ENCODE results near the gene USP25.

DNA sequence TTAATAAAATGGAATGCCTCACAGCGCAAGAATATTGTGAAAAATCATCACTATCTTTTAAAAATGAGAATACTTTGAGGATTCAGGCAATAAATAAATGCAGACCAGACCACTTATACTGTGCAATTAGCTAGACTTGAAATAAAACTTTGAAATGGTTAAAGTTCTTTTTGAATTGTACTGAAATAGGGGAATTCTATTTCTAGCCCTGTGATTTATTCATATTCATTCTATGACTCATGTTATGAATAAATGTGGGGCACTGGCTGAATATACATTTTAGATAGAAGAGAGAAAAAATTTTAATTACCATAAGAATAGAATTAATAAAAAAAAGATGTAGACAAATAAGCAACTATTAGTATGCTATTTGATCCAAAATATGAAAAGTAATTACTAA, 16.4 kb upstream of the USP25 start:
- TF ChIP-seq POLR2AphosphoS5 (IDR thresholded peaks at IDR 0.05; ENCODE audit: low read depth, low read length): no peak
- TF ChIP-seq, protein P1, sequence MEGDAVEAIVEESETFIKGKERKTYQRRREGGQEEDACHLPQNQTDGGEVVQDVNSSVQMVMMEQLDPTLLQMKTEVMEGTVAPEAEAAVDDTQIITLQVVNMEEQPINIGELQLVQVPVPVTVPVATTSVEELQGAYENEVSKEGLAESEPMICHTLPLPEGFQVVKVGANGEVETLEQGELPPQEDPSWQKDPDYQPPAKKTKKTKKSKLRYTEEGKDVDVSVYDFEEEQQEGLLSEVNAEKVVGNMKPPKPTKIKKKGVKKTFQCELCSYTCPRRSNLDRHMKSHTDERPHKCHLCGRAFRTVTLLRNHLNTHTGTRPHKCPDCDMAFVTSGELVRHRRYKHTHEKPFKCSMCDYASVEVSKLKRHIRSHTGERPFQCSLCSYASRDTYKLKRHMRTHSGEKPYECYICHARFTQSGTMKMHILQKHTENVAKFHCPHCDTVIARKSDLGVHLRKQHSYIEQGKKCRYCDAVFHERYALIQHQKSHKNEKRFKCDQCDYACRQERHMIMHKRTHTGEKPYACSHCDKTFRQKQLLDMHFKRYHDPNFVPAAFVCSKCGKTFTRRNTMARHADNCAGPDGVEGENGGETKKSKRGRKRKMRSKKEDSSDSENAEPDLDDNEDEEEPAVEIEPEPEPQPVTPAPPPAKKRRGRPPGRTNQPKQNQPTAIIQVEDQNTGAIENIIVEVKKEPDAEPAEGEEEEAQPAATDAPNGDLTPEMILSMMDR (IDR thresholded peaks at IDR 0.05): no peak
- TF ChIP-seq TCF7L2 (IDR thresholded peaks at IDR 0.05; ENCODE audit: low read depth, low read length): no peak
- TF ChIP-seq, protein P2, sequence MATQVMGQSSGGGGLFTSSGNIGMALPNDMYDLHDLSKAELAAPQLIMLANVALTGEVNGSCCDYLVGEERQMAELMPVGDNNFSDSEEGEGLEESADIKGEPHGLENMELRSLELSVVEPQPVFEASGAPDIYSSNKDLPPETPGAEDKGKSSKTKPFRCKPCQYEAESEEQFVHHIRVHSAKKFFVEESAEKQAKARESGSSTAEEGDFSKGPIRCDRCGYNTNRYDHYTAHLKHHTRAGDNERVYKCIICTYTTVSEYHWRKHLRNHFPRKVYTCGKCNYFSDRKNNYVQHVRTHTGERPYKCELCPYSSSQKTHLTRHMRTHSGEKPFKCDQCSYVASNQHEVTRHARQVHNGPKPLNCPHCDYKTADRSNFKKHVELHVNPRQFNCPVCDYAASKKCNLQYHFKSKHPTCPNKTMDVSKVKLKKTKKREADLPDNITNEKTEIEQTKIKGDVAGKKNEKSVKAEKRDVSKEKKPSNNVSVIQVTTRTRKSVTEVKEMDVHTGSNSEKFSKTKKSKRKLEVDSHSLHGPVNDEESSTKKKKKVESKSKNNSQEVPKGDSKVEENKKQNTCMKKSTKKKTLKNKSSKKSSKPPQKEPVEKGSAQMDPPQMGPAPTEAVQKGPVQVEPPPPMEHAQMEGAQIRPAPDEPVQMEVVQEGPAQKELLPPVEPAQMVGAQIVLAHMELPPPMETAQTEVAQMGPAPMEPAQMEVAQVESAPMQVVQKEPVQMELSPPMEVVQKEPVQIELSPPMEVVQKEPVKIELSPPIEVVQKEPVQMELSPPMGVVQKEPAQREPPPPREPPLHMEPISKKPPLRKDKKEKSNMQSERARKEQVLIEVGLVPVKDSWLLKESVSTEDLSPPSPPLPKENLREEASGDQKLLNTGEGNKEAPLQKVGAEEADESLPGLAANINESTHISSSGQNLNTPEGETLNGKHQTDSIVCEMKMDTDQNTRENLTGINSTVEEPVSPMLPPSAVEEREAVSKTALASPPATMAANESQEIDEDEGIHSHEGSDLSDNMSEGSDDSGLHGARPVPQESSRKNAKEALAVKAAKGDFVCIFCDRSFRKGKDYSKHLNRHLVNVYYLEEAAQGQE (IDR thresholded peaks at IDR 0.05; ENCODE audit: insufficient read depth in 1 of 2, low read depth in 2 of 2, low read length in 1 of 2): no peak

Measured in Panc1 (cell line).